GM18499 (cell line): ENCODE measurements around the gene DHPS.

Source experiments
- ATAC-seq: cut with Tn5 transposase; IDR thresholded peaks from one replicate; pipeline ENCODE4 v1.9.1; 2021; ENCODE audit warnings: moderate number of reproducible peaks; ENCODE audit not compliant: insufficient read depth, unreplicated experiment

Gene DHPS

DNA sequence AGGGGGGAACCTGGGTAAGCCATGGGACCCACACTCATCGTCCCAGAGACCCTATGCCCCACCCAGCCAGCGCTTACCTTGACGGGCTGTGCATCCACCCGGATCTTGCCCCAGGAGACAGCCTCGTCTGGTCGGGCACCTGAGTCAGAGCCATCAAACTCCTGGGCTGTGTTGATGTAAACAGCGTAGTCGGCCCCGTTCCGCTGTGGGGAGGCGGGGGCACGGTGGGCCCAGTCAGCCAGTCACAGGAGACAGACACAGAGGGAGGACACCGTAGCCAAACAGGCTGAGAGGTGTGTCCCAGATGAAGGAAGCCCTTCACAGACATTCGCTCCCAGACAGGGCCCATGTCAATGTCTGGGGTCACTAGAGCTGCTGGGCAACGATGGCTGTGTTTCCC lies 5.7 kb downstream of the DHPS start:
- ATAC-seq = no peak

DNA sequence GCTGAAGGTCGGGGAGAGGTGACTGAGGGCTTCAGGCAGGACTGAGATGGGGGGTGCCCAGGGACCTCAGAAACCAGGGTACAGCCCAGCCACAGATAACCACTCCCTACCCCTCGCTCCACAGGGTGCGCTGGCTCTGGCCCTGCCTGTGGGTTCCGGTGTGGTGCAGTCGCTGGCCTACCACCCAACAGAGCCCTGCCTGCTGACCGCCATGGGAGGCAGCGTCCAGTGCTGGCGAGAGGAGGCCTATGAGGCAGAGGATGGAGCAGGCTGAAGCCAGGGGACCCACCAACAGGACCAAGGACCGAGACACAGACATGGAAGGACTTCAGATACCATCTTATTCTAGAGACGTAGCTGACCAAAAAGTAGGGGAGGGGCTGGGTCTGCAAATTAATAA lies 6.3 kb downstream of the DHPS start:
- ATAC-seq = no peak

DNA sequence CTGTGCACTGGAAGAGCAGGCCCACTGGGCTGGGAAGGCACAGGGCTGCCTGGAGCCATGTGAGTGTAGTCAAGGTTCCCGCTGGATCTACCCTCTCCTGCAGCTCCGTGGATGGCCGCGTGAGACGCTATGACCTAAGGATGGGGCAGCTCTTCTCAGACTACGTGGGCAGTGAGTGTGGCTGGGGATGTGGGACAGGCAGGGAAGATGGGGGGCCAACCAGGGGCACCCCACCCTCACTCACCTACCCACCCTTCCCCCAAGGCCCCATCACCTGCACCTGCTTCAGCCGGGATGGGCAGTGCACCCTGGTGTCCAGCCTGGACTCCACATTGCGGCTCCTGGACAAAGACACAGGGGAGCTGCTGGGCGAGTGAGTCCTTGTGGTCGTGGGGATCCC lies 8.9 kb downstream of the DHPS start:
- ATAC-seq = no peak

DNA sequence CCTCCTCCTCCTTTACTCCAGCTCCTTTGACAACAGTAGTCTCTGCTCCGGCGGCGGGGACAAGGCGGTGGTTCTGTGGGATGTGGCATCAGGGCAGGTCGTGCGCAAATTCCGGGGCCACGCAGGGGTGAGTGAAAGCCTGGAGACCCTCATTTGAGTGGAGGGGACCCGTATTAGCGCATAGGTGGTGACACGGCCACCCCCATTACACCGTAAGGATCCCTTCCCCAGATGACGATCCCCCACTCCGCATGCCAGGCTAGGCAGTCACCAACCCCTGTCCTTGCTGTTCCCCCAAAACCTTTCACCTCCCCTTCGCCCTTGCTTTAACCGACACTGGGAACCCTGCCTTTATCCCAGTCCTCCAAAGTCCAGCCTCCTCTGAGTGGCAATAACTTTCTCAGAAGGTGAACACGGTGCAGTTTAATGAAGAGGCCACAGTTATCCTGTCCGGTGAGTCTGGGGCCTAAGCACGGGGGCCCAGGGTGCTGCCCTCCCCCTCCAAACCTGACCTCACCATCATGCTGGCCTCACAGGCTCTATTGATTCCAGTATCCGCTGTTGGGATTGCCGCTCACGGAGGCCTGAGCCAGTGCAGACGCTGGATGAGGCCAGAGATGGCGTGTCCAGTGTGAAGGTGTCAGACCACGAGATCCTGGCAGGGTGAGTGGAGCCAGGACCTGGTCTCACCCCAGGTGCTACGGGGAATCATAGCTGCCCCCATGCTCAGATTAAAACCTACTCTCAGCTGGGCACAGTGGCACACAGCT lies 11.3 kb downstream of the DHPS start:
- ATAC-seq = no peak

DNA sequence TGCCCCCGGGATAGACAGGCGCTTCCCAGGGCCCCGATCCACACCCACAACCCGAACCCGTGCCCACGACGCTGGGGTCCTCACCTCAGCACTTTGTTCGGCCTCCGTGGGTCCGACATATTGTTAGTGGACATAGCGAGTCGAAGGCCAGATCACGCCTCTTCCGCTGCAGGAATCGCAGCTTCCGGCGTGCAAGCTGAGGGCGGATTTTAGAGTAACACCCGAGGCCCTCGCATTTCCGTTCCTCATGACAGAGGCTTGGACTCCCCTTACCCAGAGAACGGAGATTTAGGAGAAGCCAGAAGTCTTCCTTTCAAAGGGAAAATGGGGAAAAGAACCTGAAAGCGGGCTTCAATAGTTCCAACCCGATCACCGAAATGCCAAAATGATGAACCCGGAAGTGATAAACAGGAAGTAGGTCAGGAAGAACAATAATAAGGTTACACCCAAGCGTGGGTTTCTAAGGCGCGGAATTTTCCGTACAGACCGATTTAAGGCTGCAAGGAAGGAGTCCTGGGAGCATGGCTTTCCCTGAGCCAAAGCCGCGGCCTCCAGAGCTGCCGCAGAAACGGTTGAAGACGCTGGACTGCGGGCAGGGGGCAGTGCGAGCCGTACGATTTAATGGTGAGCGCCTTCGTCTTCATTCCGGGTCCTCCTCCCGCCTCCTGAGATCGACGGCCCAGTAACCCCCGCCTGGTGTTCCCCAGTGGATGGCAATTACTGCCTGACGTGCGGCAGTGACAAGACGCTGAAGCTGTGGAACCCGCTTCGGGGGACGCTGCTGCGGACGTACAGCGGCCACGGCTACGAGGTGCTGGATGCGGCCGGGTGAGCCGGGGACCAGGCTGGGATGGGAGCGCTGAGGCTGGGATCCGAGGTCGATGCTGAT lies 12.2 kb downstream of the DHPS start:
- ATAC-seq = no peak

DNA sequence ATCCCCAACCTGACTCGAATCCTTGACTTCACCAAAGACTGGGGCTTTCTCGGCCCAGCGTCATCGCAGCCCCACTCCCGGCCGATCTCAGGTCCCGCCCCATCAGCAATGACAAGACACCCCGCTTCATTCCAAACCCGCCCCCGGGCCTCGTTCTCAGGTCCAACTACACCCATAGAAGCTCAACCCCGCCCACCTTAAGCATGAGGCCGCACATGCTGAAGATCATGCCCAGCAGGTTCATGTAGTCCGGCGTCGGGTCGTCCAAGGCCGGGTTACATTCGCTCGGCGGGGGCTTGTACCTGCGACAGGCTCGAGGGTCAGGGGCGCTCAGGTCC lies 12.8 kb downstream of the DHPS start:
- ATAC-seq = no peak

DNA sequence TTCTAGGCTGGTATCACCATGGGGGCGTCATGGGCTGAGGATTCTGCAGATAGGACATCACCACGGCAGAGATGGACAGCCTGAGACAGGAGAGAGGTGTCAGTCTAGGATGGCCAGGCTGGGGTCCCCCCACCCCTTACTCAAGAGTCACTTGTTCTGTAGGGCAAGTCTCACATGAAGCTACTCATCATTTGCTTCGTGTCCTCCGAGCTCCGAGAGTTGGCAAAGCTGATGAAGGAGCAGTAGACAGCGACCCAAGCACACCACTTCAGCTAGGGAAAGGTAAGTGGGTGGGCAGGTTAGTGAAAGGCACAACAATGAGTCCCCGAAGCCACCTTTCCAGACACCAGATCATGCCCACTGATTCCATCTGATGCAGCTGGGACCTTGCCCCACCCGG lies 13.3 kb downstream of the DHPS start:
- ATAC-seq = no peak

DNA sequence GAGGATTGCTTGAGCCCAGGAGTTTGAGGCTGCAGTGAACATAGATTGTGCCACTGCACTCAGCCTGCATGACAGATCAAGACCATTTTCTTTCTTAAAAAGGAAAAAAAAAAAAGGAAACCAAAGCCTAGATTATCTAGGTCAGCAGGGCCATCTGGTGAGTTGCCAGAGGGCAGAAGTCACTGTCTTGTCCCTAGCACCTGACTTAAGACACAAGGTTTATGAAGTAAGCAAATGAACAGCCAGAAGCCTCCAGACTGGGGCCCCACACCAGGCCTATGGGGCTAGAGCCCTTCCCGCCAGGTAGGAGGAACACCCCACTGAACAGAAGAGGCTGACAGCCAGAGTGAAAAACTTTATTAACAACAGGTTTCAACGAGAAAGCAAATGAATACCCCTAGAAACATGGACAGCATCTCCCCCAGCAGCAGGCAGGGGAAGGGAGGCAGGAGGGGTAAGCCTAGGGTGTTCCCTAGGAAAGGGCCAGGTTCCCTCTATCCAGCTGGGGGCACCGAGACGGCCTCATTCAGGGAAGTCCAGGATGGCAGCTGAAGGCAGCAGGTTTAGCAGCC lies 13.9 kb downstream of the DHPS start:
- ATAC-seq = no peak

DNA sequence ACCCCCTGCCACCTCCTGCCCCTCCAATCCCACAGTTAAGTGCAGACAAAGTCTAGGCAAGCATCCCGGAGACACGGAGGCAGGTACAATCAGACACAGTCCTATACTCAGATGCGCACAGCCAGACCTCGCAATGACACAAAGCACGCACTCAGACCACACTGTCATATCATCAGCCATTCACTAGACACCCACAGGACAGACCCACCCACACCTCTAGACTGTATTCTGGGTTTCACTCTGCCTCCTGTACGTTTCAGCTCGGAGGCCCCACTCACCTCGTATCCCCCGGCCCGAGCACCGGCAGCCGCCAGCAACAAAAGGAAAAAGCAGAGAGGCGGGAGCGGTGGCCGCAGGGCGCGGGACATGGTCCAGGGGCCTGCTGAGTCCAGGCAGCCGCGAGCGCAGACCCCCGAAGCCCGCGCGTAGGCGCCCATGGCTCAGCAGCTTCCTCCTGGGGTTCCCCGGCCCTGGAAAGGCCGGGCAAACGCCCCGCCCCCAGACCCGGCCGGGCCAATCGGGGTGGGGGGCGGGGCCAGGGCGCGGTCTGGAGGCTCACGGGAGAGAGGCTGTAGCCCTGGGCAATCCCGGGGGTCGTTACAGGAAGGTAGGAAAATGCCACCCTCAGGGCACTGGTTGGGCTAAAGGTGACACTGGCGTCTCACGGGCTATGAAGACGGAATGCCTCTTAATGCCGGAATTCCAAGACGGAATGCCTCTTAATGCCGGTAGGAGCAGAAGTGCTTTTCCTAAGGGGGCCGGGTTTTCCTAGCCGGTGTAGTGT lies 15.2 kb downstream of the DHPS start, which contains the start of the genes MAN2B1 and WDR83:
Gene MAN2B1 (minus strand): TSS at position 478 of the 784 bp plus-strand sequence. CDS start 41 bp downstream, at position 437.
Gene WDR83 (plus strand): TSS at position 543 of the 784 bp plus-strand sequence. CDS start 2,984 bp downstream, outside the sequence.
- ATAC-seq = no peak

DNA sequence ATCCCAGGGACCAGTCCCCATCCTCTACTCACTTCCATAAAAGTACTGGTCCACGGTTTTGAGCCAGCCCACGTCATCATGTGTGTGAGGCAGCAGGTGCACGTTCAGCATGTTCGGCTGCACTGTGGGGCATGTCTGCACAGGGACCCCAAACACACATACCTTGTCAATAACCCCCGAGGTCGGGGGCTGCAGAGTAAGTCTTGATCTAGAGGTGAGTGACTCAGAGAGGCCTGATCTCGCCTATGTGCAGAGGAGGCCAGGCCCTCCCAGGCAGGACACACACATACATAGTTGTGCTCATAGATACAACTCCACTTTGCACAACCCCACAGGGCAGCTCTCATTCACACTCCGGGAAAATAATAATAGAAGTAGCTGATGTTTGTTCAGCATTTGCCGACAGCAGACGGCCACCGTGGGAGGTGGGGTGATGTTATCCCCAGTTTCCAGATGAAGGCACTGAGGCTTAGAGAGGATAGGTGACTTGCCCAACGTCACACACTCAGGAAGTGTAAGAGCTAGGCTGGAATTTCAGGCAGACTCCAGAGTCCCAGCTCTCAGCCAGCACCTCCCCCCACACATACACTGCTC lies 15.9 kb downstream of the DHPS start:
- ATAC-seq = no peak

DNA sequence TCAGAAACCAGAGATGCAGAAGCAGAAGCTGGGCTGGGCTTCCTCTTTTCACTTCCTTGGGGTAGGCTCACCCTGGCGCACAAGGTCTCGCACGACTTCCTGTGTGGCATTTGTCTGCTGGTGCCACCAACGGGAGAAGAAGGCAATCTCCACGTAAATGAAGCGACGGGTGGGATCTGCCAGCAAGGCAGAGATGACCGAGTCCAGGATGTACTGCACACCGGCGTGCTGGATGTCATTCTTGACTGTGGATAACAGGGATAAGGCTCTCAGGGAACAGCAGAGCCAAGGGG lies 16.5 kb downstream of the DHPS start:
- ATAC-seq = no peak

DNA sequence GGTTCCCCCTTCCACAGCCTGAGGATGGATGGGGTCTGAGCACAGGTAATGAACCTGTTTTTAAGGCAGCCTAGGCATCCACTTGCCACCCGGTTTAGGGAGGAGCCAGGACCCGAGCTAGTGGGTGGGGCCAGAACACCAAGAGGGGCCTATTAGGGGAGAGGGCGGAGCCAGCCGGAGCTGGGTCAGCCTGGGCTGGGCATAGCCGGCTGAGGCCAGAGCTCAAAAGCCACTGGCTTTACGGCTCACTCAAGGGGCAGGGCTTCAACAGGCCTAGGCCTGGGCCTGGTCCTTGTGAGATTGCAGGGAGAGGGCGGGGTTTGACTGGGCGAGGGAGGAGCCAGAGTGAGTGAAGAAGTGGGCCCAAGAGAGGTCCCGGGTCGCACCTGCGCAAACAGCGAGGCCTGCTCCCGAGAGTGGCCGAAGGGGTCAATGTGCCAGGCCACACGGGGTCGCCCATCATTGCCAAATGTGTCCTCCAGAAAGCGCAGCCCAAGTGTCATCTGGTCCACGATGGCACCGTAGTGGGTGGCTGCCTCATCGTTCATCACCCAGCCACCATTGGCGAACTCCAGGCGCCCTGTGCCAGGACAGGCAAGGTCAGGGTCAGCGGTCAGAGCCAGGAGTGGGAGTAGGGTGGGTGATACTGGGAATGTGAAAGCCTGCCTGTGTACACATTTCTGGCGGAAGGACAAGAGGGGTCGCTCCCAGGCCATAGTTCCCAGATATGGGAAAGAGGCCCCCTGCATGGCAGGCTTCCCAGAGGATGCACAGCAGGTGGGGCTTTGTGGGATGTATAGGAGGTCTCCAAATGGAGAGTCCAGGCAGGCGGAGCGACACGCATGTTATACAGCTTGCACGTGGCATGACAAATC lies 17.0 kb downstream of the DHPS start:
- ATAC-seq = no peak

DNA sequence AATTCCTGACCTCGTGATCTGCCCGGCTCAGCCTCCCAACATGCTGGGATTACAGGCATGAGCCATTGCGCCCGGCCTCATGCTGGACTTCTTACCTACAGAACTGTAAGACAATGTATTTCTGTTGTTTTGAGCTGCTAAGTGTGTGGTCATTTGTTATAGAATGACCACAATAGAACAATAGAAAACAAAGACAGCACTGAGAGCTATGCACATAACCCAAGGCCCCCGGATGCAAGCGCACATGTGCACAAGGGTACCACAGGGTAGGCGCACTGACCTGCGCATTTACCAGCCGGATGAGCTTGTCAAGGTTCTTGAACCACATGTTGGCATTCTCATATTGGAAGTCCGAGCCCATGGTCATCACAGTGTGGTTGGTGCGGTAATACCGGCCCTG lies 20.7 kb downstream of the DHPS start:
- ATAC-seq = no peak

DNA sequence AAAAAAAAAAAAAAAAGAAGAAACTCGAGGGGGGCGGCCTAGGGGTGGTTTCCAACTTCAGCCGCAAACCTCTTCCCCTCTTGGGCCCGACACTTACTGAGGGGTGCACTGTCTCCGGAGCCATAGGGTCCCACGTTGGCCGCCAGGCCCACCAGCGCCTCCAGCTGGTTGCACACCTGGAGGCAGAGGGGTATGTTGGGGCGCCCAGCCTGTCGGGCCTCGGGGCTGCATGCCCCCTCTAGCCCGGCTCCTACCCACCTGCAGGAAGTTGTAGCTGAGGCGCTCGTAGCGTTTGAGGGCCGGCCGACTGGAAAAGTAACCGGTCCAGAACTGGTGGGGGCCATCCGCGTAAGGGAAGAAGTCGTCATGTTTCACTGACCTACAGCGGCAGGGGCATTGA lies 23.7 kb downstream of the DHPS start:
- no peak for ATAC-seq

DNA sequence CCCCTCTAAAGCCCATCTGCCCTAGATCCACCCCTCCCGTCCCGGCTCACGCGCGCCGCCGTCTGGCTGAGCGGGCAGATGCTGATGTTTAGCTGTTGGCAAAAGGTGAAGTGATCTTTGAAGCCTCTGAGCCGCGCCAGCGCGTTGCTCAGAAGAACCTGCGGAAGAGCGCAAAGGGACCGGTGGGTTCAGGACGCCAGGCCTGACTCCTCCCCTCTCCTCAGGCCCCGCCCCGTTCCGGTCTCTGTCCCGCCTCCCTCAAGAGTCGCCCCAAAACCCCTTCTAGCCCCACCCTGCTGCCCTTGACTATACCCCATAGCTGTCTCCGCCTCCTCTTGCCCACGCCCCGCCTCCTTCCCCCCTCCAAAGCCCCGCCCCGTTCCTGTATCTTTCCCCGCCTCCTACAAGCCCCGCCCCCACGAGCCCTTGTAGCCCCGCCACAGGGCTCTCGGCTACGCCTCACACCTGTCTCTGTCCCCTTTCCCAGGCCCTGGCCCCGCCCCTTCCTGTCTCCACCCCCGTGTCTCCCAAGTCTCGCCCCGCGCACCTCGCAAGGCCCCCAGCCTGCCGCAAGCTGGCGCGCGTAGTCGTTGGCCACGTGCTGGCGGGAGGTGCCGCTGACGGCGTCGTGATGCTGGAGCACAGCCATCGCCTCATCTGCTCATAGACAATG lies 24.6 kb downstream of the DHPS start:
- no peak for ATAC-seq

DNA sequence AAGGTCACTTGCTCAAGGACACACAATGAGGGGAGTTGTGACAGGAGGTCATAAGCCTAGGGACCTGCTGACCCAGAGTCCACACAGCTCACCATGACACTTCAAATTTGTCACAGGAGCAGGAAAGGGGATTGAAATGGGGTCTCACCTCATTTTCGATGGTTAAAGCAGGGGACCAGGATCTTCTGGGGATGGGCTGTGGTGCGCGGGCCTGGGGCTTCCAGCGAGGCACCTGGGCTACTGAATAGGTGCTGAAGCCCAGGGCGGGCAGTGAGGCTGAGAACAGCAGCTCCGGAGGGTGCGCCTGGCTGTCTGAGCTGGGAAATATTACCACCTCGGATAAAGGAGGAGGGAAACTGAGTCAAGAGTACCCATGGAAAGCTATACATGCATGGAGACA lies 26.1 kb downstream of the DHPS start:
- no peak for ATAC-seq

DNA sequence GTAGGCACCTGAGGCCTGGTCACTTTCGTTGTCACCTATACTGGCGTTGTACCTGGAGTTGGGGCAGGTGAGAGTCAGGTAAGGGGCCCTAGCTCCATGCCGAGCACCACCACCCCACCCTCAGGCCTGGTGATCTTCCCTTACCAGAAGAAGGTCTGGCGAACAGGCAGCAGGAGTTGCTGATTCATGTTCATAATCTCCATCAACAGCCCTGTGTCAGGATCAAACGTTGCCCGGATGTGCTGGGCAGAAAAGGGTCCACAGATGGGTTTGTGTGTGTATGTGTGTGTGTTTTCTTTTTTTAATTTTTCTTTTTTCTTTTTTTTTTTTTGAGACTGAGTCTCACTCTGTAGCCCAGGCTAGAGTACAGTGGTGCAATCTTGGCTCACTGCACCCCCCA lies 29.5 kb downstream of the DHPS start:
- ATAC-seq = no peak

DNA sequence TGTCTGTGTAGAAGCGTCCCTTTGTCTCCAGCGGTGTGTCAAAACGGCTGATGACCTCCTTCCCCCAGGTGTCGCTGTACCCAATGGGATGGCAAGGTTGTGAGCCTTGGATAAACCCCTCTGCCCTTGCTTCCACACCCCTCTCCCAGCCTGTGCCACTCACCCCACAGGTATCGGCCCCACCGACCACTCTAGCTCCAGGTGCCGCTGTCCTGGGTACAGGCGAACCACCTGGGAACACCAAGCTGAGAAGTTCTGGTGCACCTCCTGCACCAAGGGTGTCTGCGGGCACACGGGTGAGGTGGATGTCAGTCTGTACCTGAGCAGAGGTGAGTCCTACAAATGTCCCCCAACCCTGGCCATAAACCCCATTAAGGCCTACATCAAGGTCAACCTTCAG lies 31.7 kb downstream of the DHPS start:
- no peak for ATAC-seq

DNA sequence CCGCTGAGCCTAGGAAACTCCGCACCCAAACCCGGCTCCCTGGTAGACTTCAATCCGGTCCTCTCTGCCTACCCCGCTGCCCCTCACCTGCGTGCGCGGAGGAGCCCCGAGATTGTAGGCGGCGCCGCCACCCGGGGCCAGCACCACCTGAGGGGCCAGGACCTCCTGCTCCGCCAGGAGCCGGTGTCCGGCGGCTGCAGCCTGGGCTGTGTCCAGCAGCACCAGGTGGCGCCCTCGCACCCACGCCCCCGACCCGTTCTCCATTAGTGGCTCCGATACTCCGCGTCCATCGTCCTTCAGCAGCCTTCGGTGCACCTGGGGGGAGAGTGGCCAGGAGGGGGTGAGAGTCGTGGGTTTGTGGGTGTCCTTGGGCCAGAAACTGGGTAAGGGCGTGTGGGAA lies 33.6 kb downstream of the DHPS start:
- no peak for ATAC-seq
